ENCODE results near the gene TXNDC2. TPM values are rescaled to one million over a fixed set of nuclear protein-coding genes. Genes with fewer than 3 reads are reported as not detected.

Gene TXNDC2
- total RNA-seq, 1 experiment from 2014 or later, result 0.12 TPM

- CTCF ChIA-PET, result interaction anchor here (1.4 kb wide), 1 partner anchor 89 kb away, joined by 3 read pairs; no protein-coding TSS in a partner anchor
- Histone ChIP-seq H3K27ac (ENCODE audit: low read depth, low read length) (peak overlapping the region; percentile 98), H3K27me3 (ENCODE audit: insufficient read depth, low read length) (no peaks in the 10 kb centered on the region), H3K9me3 (ENCODE audit: control insufficient read depth in 1 of 2, insufficient read depth in 1 of 2, low read depth in 1 of 2, low read length in 2 of 2) (no peaks in the 10 kb centered on the region), H4K20me1 (ENCODE audit: insufficient read depth) (peaks cover 40% of the 10 kb centered on the region), H3K9ac (ENCODE audit: low read length) (peak overlapping the region; percentile 85), H3K4me3 (replicated peaks in 1 of 2; ENCODE audit: low read depth in 1 of 2, low read length in 2 of 2) (peak overlapping the region; percentile 64 to 78), H2AFZ (ENCODE audit: low read depth, low read length, poor library complexity, severe bottlenecking) (no peak overlapping the region), H3K36me3 (ENCODE audit: control insufficient read depth in 1 of 2, insufficient read depth in 2 of 2, low read length in 2 of 2) (no peaks in the 10 kb centered on the region), H3K4me2 (ENCODE audit: low read length) (peak overlapping the region; percentile 74), H3K4me1 (ENCODE audit: control insufficient read depth in 1 of 2, insufficient read depth in 2 of 2, low read length in 2 of 2) (peaks cover 43 to 57% of the 10 kb centered on the region in 2 experiments), H3K79me2 (ENCODE audit: insufficient read depth, low read length) (peaks cover 60% of the 10 kb centered on the region), H3K9me2 (ENCODE audit: insufficient read depth) (no peaks in the 10 kb centered on the region)
- TF ChIP-seq POLR2A (IDR thresholded peaks at IDR 0.05; ENCODE audit: borderline replicate concordance, extremely low read depth, insufficient read depth, insufficient read length) (no peak), CEBPB (IDR thresholded peaks at IDR 0.05; ENCODE audit: low read depth) (no peak), EGR1 (IDR thresholded peaks at IDR 0.05; ENCODE audit: low read depth) (no peak)
- ATAC-seq, result no peak
- RAD21 ChIA-PET (ENCODE audit: low non-redundant PET in 1 of 2, low total read pairs in 2 of 2, uncharacterized antibody in 2 of 2, unreplicated experiment in 2 of 2), result no interaction called here
- intact Hi-C loops (cut with micrococcal nuclease), result loop anchor here (2.0 to 10.0 kb wide), 2 partner anchors 87 to 301 kb away; partner anchors contain the start of gene PPP4R1
- POLR2A ChIA-PET, result interaction anchor here (1.0 kb wide), 1 partner anchor 87 kb away, joined by 3 read pairs; no protein-coding TSS in a partner anchor
- TSS peak; percentile 45 for BruUV-seq (replicated peaks)
- DNase-seq (ENCODE audit: low read depth, low spot score), result no peak
Observed at GRCh38 chr18:9915291-9916076, 29.7 kb downstream of the TXNDC2 start.

GRCh38 chr18:9916077-9916639, 30.4 kb downstream of the TXNDC2 start:
- H3K27me3 ChIP-seq (ENCODE audit: insufficient read depth, low read length), result no peaks in the 10 kb centered on the region
- CTCF ChIA-PET, result no interaction called here
- peak overlapping the region; percentile 85 for H3K9ac ChIP-seq (ENCODE audit: low read length)
- H3K9me3 ChIP-seq (ENCODE audit: control insufficient read depth in 1 of 2, insufficient read depth in 1 of 2, low read depth in 1 of 2, low read length in 2 of 2), result no peaks in the 10 kb centered on the region
- peak overlapping the region; percentile 74 for H3K4me2 ChIP-seq (ENCODE audit: low read length)
- H3K79me2 ChIP-seq (ENCODE audit: insufficient read depth, low read length), result peaks cover 66% of the 10 kb centered on the region
- DNase-seq (ENCODE audit: low read depth, low spot score) (no peak), ATAC-seq (no peak)
- RAD21 ChIA-PET (ENCODE audit: low non-redundant PET in 1 of 2, low total read pairs in 2 of 2, uncharacterized antibody in 2 of 2, unreplicated experiment in 2 of 2), result no interaction called here
- POLR2A ChIA-PET, result no interaction called here
- intact Hi-C loops (cut with micrococcal nuclease), result loop anchor here (10.0 kb wide), 1 partner anchor 301 kb away; the partner anchor contains the start of gene PPP4R1
- no peak overlapping the region for H3K27ac ChIP-seq (ENCODE audit: low read depth, low read length)
- H4K20me1 ChIP-seq (ENCODE audit: insufficient read depth), result peaks cover 47% of the 10 kb centered on the region
- H3K4me1 ChIP-seq (ENCODE audit: control insufficient read depth in 1 of 2, insufficient read depth in 2 of 2, low read length in 2 of 2), result peaks cover 48 to 63% of the 10 kb centered on the region in 2 experiments
- H3K9me2 ChIP-seq (ENCODE audit: insufficient read depth), result no peaks in the 10 kb centered on the region
- no peak overlapping the region for H2AFZ ChIP-seq (ENCODE audit: low read depth, low read length, poor library complexity, severe bottlenecking)
- H3K4me3 ChIP-seq (replicated peaks in 1 of 2; ENCODE audit: low read depth in 1 of 2, low read length in 2 of 2), result peak overlapping the region; percentile 64 to 78
- H3K36me3 ChIP-seq (ENCODE audit: control insufficient read depth in 1 of 2, insufficient read depth in 2 of 2, low read length in 2 of 2), result no peaks in the 10 kb centered on the region
- no peak for TF ChIP-seq RAD21 (IDR thresholded peaks at IDR 0.05; ENCODE audit: low read depth)
- no peak for TF ChIP-seq ZBTB33 (IDR thresholded peaks at IDR 0.05; ENCODE audit: extremely low read depth, insufficient replicate concordance, low read length)
- TF ChIP-seq ATF3 (IDR thresholded peaks at IDR 0.05), result no peak
- no TSS peak for BruUV-seq (replicated peaks)

All from HCT116 (cell line).